ENCODE measurements around the gene DAZAP1. TPM values are rescaled to one million over a fixed set of nuclear protein-coding genes. Genes with fewer than 3 reads are reported as not detected.

Gene DAZAP1
- total and polyA plus RNA-seq, 7 donors: 28.2 to 132 (median 51.1) TPM

DNA sequence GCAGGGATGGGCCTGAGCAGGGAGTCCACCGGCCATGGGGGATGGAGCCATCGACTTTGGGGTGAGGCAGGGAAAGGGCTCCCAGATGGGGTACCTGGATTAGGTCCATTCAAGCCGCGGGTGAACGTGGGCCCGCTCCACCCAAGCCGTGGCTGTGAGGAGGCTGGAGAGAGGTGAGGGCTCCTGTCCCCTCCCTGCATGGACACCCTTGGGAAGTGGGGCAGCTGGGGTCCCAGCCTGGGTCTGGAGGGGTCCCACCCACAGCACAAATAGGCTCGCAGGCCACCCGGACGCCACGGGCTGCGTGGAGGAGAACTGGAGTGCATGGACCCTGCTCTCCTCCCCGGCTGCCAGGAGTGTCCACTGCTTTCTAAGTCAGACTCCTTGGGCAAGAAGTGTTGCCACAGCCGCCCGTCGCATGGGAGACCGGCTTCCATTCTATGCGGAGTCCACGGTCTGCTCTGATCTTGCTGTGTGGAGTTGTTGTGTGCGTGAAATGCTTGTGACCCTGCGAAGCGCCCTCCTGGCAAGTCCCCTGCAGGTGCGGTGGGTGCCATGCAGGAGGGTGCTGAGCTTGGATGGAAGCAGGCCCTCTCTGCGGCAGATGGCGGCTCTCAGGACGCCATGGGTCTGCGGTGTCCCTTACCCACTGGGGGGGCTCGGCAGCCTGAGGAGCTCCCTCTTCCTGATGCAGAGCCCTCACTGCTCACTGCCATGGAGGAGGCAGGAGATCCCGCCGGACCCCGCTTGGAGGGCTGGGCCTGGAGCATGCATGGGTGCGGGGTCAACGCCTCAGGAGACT, 2.0 kb downstream of the DAZAP1 start:
- WGBS, 2 donors: 51 to 66% methylated on average over 33 of the region's 33 CpGs
- H3K4me1 ChIP-seq: peaks cover 4 to 61% (median 53%) of the 10 kb centered on the region in 4 donors
- intact Hi-C loops (cut with DNase I): loop anchor here (5.0 kb wide), 2 partner anchors 52 to 132 kb away; partner anchors contain the start of gene FAM174C

DNA sequence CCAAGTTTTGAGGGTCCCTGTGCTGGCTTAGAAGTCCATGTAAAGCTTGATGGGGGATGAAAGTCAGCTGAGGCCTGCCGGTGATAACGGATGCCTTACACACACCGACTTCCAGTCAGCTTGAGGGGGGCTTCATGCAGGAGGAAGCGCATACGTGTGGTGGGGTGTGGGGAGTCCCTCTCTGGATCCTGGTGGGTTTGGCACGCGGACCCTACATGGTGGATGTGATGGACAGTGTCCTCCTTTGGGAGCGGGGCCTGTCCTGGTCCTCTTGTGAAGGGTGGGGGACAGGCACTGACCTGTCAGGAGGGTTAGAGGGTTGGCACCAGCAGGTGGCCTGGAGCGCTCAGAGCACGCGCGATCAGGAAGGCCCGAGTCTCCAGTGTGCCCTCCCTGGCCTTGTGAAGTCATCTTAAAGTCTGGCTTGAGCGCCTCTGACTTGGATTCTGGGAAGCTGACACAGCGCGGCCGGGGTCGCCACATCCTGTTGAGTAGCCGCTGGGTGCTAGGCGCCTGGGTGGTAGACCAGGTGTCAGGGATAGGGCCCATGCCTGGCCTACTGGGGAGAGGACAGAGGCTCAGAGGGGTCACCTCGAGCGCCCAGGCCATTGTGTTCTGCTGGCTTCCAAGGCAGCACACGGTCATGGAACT, 2.9 kb downstream of the DAZAP1 start:
- H3K4me1 ChIP-seq: peaks cover 4 to 68% (median 60%) of the 10 kb centered on the region in 4 donors
- intact Hi-C loops (cut with DNase I): no loop called here

More for the DNA sequence above, 2.0 kb downstream of the DAZAP1 start:
- no peak for DNase-seq
- peak overlapping the region; percentile 91 to 98 (median 94) for H3K27ac ChIP-seq
- H3K9me3 ChIP-seq: no peaks in the 10 kb centered on the region
- H3K4me3 ChIP-seq: peak overlapping the region; percentile 93 to 99 (median 94)
- no peaks in the 10 kb centered on the region for H3K27me3 ChIP-seq
- TF ChIP-seq POLR2AphosphoS5 (IDR thresholded peaks at IDR 0.05) (no peak), EP300 (IDR thresholded peaks at IDR 0.05) (no peak), POLR2A (IDR thresholded peaks at IDR 0.05) (no peak)
- TF ChIP-seq, protein P1, sequence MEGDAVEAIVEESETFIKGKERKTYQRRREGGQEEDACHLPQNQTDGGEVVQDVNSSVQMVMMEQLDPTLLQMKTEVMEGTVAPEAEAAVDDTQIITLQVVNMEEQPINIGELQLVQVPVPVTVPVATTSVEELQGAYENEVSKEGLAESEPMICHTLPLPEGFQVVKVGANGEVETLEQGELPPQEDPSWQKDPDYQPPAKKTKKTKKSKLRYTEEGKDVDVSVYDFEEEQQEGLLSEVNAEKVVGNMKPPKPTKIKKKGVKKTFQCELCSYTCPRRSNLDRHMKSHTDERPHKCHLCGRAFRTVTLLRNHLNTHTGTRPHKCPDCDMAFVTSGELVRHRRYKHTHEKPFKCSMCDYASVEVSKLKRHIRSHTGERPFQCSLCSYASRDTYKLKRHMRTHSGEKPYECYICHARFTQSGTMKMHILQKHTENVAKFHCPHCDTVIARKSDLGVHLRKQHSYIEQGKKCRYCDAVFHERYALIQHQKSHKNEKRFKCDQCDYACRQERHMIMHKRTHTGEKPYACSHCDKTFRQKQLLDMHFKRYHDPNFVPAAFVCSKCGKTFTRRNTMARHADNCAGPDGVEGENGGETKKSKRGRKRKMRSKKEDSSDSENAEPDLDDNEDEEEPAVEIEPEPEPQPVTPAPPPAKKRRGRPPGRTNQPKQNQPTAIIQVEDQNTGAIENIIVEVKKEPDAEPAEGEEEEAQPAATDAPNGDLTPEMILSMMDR (IDR thresholded peaks at IDR 0.05): no peak
- peaks cover 0 to 11% (median 4%) of the 10 kb centered on the region in 4 donors for H3K36me3 ChIP-seq

GRCh38 chr19:1410789-1411188, 3.4 kb downstream of the DAZAP1 start:
- peaks cover 4 to 73% (median 65%) of the 10 kb centered on the region in 4 donors for H3K4me1 ChIP-seq
- no peak for DNase-seq
- H3K27me3 ChIP-seq: no peaks in the 10 kb centered on the region
- intact Hi-C loops (cut with DNase I): no loop called here
- peaks cover 0 to 11% (median 4%) of the 10 kb centered on the region in 4 donors for H3K36me3 ChIP-seq
- no peak overlapping the region for H3K4me3 ChIP-seq
- peak overlapping the region; percentile 2 to 54 (median 30) for H3K27ac ChIP-seq
- 68 to 78% methylated on average over 9 of the region's 9 CpGs for WGBS, 2 donors
- TF ChIP-seq, protein P1 (IDR thresholded peaks at IDR 0.05): no peak
- TF ChIP-seq POLR2AphosphoS5 (IDR thresholded peaks at IDR 0.05) (no peak), POLR2A (IDR thresholded peaks at IDR 0.05) (no peak), EP300 (IDR thresholded peaks at IDR 0.05) (no peak)
- no peaks in the 10 kb centered on the region for H3K9me3 ChIP-seq

More for the DNA sequence above, 2.9 kb downstream of the DAZAP1 start:
- 77 to 83% methylated on average over 23 of the region's 23 CpGs for WGBS, 2 donors
- Histone ChIP-seq H3K27me3 (no peaks in the 10 kb centered on the region), H3K27ac (peak overlapping the region in 2 of 4 donors; percentile 50 to 54), H3K9me3 (no peaks in the 10 kb centered on the region), H3K4me3 (peak overlapping the region in 2 of 4 donors; percentile 93), H3K36me3 (peaks cover 0 to 11% (median 4%) of the 10 kb centered on the region in 4 donors)
- no peak for DNase-seq
- TF ChIP-seq, protein P1 (IDR thresholded peaks at IDR 0.05): no peak
- TF ChIP-seq EP300 (IDR thresholded peaks at IDR 0.05): no peak
- TF ChIP-seq POLR2AphosphoS5 (IDR thresholded peaks at IDR 0.05): peak in 2 of 4 donors; percentile 18 to 45
- no peak for TF ChIP-seq POLR2A (IDR thresholded peaks at IDR 0.05)

- H3K4me3 ChIP-seq: no peak overlapping the region
- H3K36me3 ChIP-seq: peaks cover 0 to 11% (median 4%) of the 10 kb centered on the region in 4 donors
- intact Hi-C loops (cut with DNase I): no loop called here
- TF ChIP-seq POLR2AphosphoS5 (IDR thresholded peaks at IDR 0.05) (no peak), EP300 (IDR thresholded peaks at IDR 0.05) (no peak), POLR2A (IDR thresholded peaks at IDR 0.05) (no peak)
- TF ChIP-seq, protein P1 (IDR thresholded peaks at IDR 0.05): no peak
- H3K27me3 ChIP-seq: no peaks in the 10 kb centered on the region
- peaks cover 4 to 78% (median 71%) of the 10 kb centered on the region in 4 donors for H3K4me1 ChIP-seq
- H3K27ac ChIP-seq: peak overlapping the region; percentile 2 to 54 (median 30)
- H3K9me3 ChIP-seq: no peaks in the 10 kb centered on the region
- 56 to 72% methylated on average over 29 of the region's 29 CpGs for WGBS, 2 donors
- DNase-seq: no peak
Observed at GRCh38 chr19:1411255-1412191, 4.1 kb downstream of the DAZAP1 start.
